Endodermal cell (in vitro differentiated cells): ENCODE data around the gene ARHGEF33. TPM values are rescaled to one million over a fixed set of nuclear protein-coding genes. Genes with fewer than 3 reads are reported as not detected.

Experiments
- DNase-seq: peaks from one replicate; pipeline ENCODE4 v3.0.0-alpha.2; 2017
- H3K27ac ChIP-seq: 2 replicates; pipeline ENCODE4 v1.5.1; 2013; ENCODE audit warnings: mild to moderate bottlenecking, low read depth, low read length, moderate library complexity
- H3K27me3 ChIP-seq: 2 replicates; pipeline ENCODE4 v1.6.1; 2013; ENCODE audit warnings: mild to moderate bottlenecking, low read length, moderate library complexity; ENCODE audit not compliant: insufficient read depth, control insufficient read depth, poor library complexity, severe bottlenecking
- H3K36me3 ChIP-seq: 2 replicates; pipeline ENCODE4 v1.7.0; 2013; ENCODE audit warnings: mild to moderate bottlenecking, low read length, moderate library complexity; ENCODE audit not compliant: control insufficient read depth, insufficient read depth
- H3K4me1 ChIP-seq: one replicate; pipeline ENCODE4 v1.7.0; 2013; ENCODE audit warnings: low read length; ENCODE audit not compliant: control insufficient read depth, insufficient read depth
- H3K4me3 ChIP-seq: 2 replicates; pipeline ENCODE4 v1.5.1; 2013; ENCODE audit warnings: mild to moderate bottlenecking, low read length, moderate library complexity
- H3K9ac ChIP-seq: 2 replicates; pipeline ENCODE4 v1.6.1; 2013; ENCODE audit warnings: mild to moderate bottlenecking, low read length, moderate library complexity; ENCODE audit not compliant: poor library complexity, severe bottlenecking; ENCODE audit errors: extremely low read depth
- H3K9me3 ChIP-seq: 2 replicates; pipeline ENCODE4 v1.6.1; 2013; ENCODE audit warnings: mild to moderate bottlenecking, low read length, moderate library complexity; ENCODE audit not compliant: control insufficient read depth
- H3K27ac Mint-ChIP-seq: 2 replicates; pipeline ENCODE4 v1.8.0; 2020; ENCODE audit warnings: mixed read lengths
- H3K27me3 Mint-ChIP-seq: 2 replicates; pipeline ENCODE4 v1.8.0; 2021; ENCODE audit warnings: mild to moderate bottlenecking, mixed read lengths; ENCODE audit not compliant: insufficient read depth
- H3K36me3 Mint-ChIP-seq: 2 replicates; pipeline ENCODE4 v1.8.0; 2020; ENCODE audit warnings: low read depth, mixed read lengths
- H3K4me1 Mint-ChIP-seq: 2 replicates; pipeline ENCODE4 v1.8.0; 2020; ENCODE audit warnings: mixed read lengths
- H3K4me3 Mint-ChIP-seq: 2 replicates; pipeline ENCODE4 v1.8.0; 2020; ENCODE audit warnings: mild to moderate bottlenecking, moderate library complexity, mixed read lengths
- H3K9me3 Mint-ChIP-seq: 2 replicates; pipeline ENCODE4 v1.8.0; 2020; ENCODE audit warnings: mild to moderate bottlenecking, mixed read lengths
- WGBS, 2 experiments: methylation state at CpG; one replicate each; pipeline versions ENCODE4 v1.1.5 to v1.1.7; 2013; ENCODE audit warnings: missing lambda C conversion rate in 2 of 2, mixed read lengths in 1 of 2; ENCODE audit not compliant: insufficient coverage in 1 of 2, insufficient read length in 1 of 2; 5-methylcytosine and 5-hydroxymethylcytosine counted together
- total RNA-seq, 2 donors: library from RNA; stranded (reverse); fragmentation: NEBNext Ultra II Directional in 1 of 2; extraction: Animal tissue kit (Norgen Biotek cat#: 25700) in 1 of 2; gene quantifications; 2 replicates in 1 of 2; 3 replicates in 1 of 2; pipeline ENCODE4 v1.2.1, GENCODE V29; 2021
- TF ChIP-seq, protein P1 (sequence below): fragments of 200-600 bp; sonication (generic); conservative IDR thresholded peaks from 2 replicates; pipeline ENCODE4 v1.5.0; 2021; ENCODE audit warnings: antibody characterized with exemption, mild to moderate bottlenecking

Gene ARHGEF33
- total RNA-seq, 2 donors from 2014 or later = 0.57 to 1.00 TPM

DNA sequence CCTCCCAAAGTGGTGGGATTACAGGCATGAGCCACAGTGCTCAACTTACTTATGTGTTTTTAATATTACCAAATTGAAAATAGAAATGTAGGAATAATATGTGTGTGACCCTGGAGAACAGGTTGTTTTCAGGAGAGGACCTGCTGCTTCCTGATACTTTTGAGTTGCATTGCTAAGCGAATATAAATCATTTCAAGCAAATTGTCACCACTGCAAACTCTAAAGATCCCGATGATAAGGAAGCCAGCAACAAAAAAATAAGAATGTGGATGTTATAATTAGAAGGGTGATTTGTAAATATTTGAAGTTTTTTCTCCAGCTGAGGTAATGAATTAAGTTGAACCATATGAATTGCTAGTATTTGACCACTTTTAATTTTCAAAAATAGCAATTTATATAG lies 40.9 kb downstream of the ARHGEF33 start:
- Histone ChIP-seq H3K27me3 (no peaks in the 10 kb centered on the region), H3K4me3 (no peak overlapping the region), H3K9me3 (no peaks in the 10 kb centered on the region), H3K36me3 (no peaks in the 10 kb centered on the region), H3K27ac (no peak overlapping the region), H3K4me1 (no peaks in the 10 kb centered on the region), H3K9ac (no peak overlapping the region)
- Mint-ChIP-seq H3K36me3 (no peaks in the 10 kb centered on the region), H3K4me3 (no peak overlapping the region), H3K9me3 (no peaks in the 10 kb centered on the region), H3K27me3 (no peaks in the 10 kb centered on the region), H3K4me1 (peaks cover 1% of the 10 kb centered on the region), H3K27ac (no peak overlapping the region)
- TF ChIP-seq, protein P1, sequence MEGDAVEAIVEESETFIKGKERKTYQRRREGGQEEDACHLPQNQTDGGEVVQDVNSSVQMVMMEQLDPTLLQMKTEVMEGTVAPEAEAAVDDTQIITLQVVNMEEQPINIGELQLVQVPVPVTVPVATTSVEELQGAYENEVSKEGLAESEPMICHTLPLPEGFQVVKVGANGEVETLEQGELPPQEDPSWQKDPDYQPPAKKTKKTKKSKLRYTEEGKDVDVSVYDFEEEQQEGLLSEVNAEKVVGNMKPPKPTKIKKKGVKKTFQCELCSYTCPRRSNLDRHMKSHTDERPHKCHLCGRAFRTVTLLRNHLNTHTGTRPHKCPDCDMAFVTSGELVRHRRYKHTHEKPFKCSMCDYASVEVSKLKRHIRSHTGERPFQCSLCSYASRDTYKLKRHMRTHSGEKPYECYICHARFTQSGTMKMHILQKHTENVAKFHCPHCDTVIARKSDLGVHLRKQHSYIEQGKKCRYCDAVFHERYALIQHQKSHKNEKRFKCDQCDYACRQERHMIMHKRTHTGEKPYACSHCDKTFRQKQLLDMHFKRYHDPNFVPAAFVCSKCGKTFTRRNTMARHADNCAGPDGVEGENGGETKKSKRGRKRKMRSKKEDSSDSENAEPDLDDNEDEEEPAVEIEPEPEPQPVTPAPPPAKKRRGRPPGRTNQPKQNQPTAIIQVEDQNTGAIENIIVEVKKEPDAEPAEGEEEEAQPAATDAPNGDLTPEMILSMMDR = no peak
- WGBS, 2 experiments = 97 to 100% methylated on average over 1 to 2 of the region's 2 CpGs
- no peak for DNase-seq

DNA sequence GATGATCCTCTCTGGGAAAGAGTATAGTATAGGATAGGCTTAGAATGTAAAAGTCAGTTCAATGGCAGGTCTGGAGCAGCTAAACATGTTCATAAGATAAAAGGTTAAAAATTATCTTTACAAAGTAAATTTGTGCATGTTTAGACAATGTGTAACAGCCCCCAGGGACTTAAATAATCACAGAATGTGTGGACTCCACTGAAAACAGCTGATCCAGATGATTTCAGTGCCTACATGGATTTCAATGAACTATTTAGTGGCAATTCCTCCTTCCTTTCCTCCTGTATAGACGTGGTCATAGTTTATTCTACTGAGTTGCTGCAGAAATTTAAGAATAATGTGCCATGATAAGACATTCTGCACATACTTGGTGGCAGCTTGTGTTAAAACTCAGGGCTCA lies 42.9 kb downstream of the ARHGEF33 start:
- TF ChIP-seq, protein P1 = no peak
- no peak overlapping the region for H3K4me3 ChIP-seq
- no peaks in the 10 kb centered on the region for H3K4me1 Mint-ChIP-seq

DNA sequence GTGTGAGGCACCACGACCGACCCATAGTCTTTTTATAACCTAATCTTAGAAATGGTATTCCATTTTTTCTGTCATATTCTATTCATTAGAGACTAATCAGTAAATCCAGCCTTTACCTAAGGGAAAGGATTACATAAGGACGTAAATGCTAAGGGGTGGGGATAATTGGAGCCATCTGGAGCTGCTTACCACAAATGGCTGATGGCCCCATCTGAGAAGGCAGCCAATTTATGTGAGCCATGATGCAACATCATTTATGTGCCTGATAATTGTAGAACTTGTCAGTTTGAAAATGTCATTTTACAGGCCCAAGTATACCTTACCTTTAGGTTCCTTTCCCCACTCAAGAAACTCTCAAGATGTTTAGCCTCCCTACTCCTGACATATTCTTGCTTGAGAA lies 44.0 kb downstream of the ARHGEF33 start:
- TF ChIP-seq, protein P1 = no peak
- no peaks in the 10 kb centered on the region for H3K9me3 ChIP-seq
- 71 to 89% methylated on average over 1 to 3 of the region's 3 CpGs for whole genome bisulfite sequencing, 2 experiments
- Mint-ChIP-seq H3K27ac (no peak overlapping the region), H3K36me3 (no peaks in the 10 kb centered on the region), H3K9me3 (no peaks in the 10 kb centered on the region), H3K27me3 (no peaks in the 10 kb centered on the region), H3K4me3 (no peak overlapping the region), H3K4me1 (no peaks in the 10 kb centered on the region)
- no peaks in the 10 kb centered on the region for H3K4me1 ChIP-seq
- no peaks in the 10 kb centered on the region for H3K36me3 ChIP-seq
- H3K9ac ChIP-seq = no peak overlapping the region
- no peak for DNase-seq
- no peaks in the 10 kb centered on the region for H3K27me3 ChIP-seq
- H3K27ac ChIP-seq = no peak overlapping the region
- no peak overlapping the region for H3K4me3 ChIP-seq

More for the DNA sequence above, 42.9 kb downstream of the ARHGEF33 start:
- H3K9me3 Mint-ChIP-seq = no peaks in the 10 kb centered on the region
- Histone ChIP-seq H3K4me1 (no peaks in the 10 kb centered on the region), H3K9me3 (no peaks in the 10 kb centered on the region), H3K27me3 (no peaks in the 10 kb centered on the region), H3K27ac (no peak overlapping the region), H3K9ac (no peak overlapping the region), H3K36me3 (no peaks in the 10 kb centered on the region)
- H3K36me3 Mint-ChIP-seq = no peaks in the 10 kb centered on the region
- 92% methylated on average over 1 of the region's 1 CpG; no CpG with 5 or more reads in 1 of the 2 experiments for WGBS, 2 experiments
- DNase-seq = no peak
- no peak overlapping the region for H3K27ac Mint-ChIP-seq
- no peak overlapping the region for H3K4me3 Mint-ChIP-seq
- H3K27me3 Mint-ChIP-seq = no peaks in the 10 kb centered on the region
